ENCODE measurements around the gene CBARP.

Gene CBARP

GRCh38 chr19:1225440-1226226, 12.2 kb downstream of the CBARP start:
- peaks cover 6 to 56% of the 10 kb centered on the region in 2 donors for H3K36me3 ChIP-seq (ENCODE audit: control insufficient read depth in 1 of 2, insufficient read depth in 2 of 2, low read length in 2 of 2)
- no peaks in the 10 kb centered on the region for H3K9me3 ChIP-seq (ENCODE audit: control insufficient read depth in 1 of 2, low read length in 2 of 2)
- H3K27me3 ChIP-seq (ENCODE audit: low read depth, low read length) = no peaks in the 10 kb centered on the region
- no peak overlapping the region for H3K4me3 ChIP-seq (ENCODE audit: low read depth in 1 of 2, low read length in 2 of 2)
- H3K27ac ChIP-seq (ENCODE audit: low read length) = no peak overlapping the region
- peaks cover 0 to 20% of the 10 kb centered on the region in 2 donors for H3K4me1 ChIP-seq (ENCODE audit: control insufficient read depth in 1 of 2, insufficient read depth in 2 of 2, low read length in 2 of 2)

DNA sequence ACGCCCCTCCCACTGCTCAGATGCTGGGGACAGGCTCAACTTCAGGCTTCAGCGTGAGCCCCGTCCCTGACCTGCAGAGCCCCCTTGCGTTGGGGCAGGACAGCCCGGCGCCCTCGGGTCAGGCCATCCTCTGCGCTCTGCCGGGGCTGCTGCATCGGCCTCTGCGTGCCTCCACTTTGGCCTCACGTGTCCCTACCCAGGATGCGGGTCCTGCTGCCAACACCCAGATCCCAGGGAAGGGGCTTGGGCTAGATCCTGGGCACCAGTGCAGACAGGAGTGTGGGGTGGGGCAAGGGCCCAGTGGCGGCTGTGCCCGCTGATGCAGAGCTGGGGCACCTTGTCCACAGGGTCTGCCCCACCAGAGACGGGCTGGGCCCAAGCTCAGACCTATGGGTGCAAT, 13.0 kb downstream of the CBARP start:
- no peak overlapping the region for H3K27ac ChIP-seq (ENCODE audit: low read length)
- no peaks in the 10 kb centered on the region for H3K27me3 ChIP-seq (ENCODE audit: low read depth, low read length)
- H3K4me1 ChIP-seq (ENCODE audit: control insufficient read depth in 1 of 2, insufficient read depth in 2 of 2, low read length in 2 of 2) = peaks cover 0 to 20% of the 10 kb centered on the region in 2 donors
- no peaks in the 10 kb centered on the region for H3K9me3 ChIP-seq (ENCODE audit: control insufficient read depth in 1 of 2, low read length in 2 of 2)
- peaks cover 6 to 60% of the 10 kb centered on the region in 2 donors for H3K36me3 ChIP-seq (ENCODE audit: control insufficient read depth in 1 of 2, insufficient read depth in 2 of 2, low read length in 2 of 2)
- no peak overlapping the region for H3K4me3 ChIP-seq (ENCODE audit: low read depth in 1 of 2, low read length in 2 of 2)

DNA sequence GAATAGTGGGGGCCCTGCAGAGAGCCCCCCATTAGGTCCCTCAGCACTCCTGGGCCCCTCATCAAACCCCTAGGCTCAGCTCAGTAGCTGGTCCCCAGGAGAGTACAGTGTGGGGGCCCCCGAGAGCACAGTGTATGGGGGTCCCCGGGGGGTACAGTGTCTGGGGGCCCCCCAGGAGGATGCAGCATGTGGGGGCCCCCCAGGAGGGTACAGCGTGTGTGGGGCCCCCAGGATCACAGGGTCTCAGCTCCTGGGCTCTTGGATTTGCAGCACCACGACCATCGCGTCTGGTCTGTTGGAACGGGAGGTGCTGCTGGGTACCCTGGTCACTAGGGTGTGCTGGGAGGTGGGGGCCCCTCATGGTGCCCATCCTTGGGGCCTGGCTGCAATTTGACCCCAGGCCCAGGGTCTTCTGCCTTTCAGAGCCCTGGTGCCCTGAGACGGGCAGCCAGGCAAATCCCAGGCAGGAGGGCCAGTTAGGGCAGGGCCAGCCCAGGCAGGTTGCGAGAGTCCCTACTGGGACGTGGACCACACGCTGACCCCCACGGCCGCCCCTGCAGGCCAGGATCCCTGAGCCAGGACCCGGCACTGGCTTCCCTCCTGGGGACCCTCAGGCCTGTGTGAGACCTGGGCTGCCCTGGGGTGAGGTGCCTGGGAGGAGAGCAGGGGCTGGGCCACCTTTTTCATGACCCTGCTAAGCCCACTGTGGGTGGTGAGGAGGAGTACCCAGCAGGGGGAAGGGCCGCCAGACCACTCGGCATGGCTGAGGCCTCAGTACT, 13.6 kb downstream of the CBARP start:
- no peak overlapping the region for H3K27ac ChIP-seq (ENCODE audit: low read length)
- H3K36me3 ChIP-seq (ENCODE audit: control insufficient read depth in 1 of 2, insufficient read depth in 2 of 2, low read length in 2 of 2) = peaks cover 6 to 60% of the 10 kb centered on the region in 2 donors
- H3K27me3 ChIP-seq (ENCODE audit: low read depth, low read length) = no peaks in the 10 kb centered on the region
- H3K4me3 ChIP-seq (ENCODE audit: low read depth in 1 of 2, low read length in 2 of 2) = no peak overlapping the region
- no peaks in the 10 kb centered on the region for H3K9me3 ChIP-seq (ENCODE audit: control insufficient read depth in 1 of 2, low read length in 2 of 2)
- H3K4me1 ChIP-seq (ENCODE audit: control insufficient read depth in 1 of 2, insufficient read depth in 2 of 2, low read length in 2 of 2) = peaks cover 0 to 21% of the 10 kb centered on the region in 2 donors

GRCh38 chr19:1223018-1223855, 14.6 kb downstream of the CBARP start:
- Histone ChIP-seq H3K4me1 (ENCODE audit: control insufficient read depth in 1 of 2, insufficient read depth in 2 of 2, low read length in 2 of 2) (peaks cover 0 to 30% of the 10 kb centered on the region in 2 donors), H3K36me3 (ENCODE audit: control insufficient read depth in 1 of 2, insufficient read depth in 2 of 2, low read length in 2 of 2) (peaks cover 6 to 58% of the 10 kb centered on the region in 2 donors), H3K27ac (ENCODE audit: low read length) (no peak overlapping the region), H3K4me3 (ENCODE audit: low read depth in 1 of 2, low read length in 2 of 2) (no peak overlapping the region), H3K27me3 (ENCODE audit: low read depth, low read length) (no peaks in the 10 kb centered on the region), H3K9me3 (ENCODE audit: control insufficient read depth in 1 of 2, low read length in 2 of 2) (no peaks in the 10 kb centered on the region)

- Histone ChIP-seq H3K4me3 (ENCODE audit: low read depth in 1 of 2, low read length in 2 of 2) (no peak overlapping the region), H3K27me3 (ENCODE audit: low read depth, low read length) (no peaks in the 10 kb centered on the region), H3K27ac (ENCODE audit: low read length) (no peak overlapping the region), H3K9me3 (ENCODE audit: control insufficient read depth in 1 of 2, low read length in 2 of 2) (no peaks in the 10 kb centered on the region), H3K36me3 (ENCODE audit: control insufficient read depth in 1 of 2, insufficient read depth in 2 of 2, low read length in 2 of 2) (peaks cover 6 to 49% of the 10 kb centered on the region in 2 donors), H3K4me1 (ENCODE audit: control insufficient read depth in 1 of 2, insufficient read depth in 2 of 2, low read length in 2 of 2) (peaks cover 0 to 38% of the 10 kb centered on the region in 2 donors)
These were observed 15.4 kb downstream of the CBARP start for GRCh38 chr19:1222394-1222793.

- Histone ChIP-seq H3K27ac (ENCODE audit: low read length) (no peak overlapping the region), H3K9me3 (ENCODE audit: control insufficient read depth in 1 of 2, low read length in 2 of 2) (no peaks in the 10 kb centered on the region), H3K4me1 (ENCODE audit: control insufficient read depth in 1 of 2, insufficient read depth in 2 of 2, low read length in 2 of 2) (peaks cover 0 to 40% of the 10 kb centered on the region in 2 donors), H3K27me3 (ENCODE audit: low read depth, low read length) (no peaks in the 10 kb centered on the region), H3K36me3 (ENCODE audit: control insufficient read depth in 1 of 2, insufficient read depth in 2 of 2, low read length in 2 of 2) (peaks cover 6 to 44% of the 10 kb centered on the region in 2 donors), H3K4me3 (ENCODE audit: low read depth in 1 of 2, low read length in 2 of 2) (no peak overlapping the region)
These were observed 15.9 kb downstream of the CBARP start for GRCh38 chr19:1221904-1222255.

DNA sequence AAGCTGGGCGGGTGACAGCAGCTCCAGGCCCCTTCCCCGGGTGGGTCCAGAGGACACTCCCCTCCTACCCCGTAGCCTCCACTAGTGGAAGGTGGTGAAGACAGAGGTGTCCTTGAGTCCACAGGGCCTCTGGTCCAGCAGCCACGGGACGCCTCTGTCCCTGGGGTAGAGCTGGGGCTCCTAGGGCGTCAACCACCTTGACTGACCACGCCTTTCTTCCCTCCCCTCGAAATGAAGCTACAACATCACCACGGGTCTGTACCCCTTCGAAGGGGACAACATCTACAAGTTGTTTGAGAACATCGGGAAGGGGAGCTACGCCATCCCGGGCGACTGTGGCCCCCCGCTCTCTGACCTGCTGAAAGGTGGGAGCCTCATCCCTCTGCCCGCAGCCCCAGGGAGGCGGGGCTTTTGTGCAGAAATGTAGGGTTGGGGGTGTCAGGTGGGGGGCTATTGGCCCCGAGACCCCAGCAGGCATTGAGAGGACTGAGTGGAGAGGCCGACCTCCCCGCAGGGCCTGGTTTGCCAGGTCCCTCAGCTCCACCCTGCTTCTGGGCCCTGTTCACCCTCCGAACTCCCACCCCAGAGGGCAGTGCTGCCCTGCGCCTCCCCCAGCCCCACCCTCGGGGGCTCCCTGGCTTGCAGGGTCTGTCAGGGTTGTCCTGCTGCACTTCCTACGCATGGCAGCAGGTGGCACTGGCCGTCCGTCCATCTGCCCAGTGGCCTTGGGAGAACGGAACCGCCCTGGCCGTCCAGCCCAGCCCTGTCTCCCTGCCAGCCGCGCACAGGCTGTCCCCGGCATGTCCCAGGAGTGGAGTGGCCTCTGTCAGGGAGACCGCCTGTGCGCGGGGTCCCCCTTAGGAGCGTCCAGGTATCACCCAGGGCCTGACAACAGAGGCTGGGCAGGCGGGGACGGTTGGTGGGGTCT, 16.6 kb downstream of the CBARP start:
- Histone ChIP-seq H3K27me3 (ENCODE audit: low read depth, low read length) (no peaks in the 10 kb centered on the region), H3K27ac (ENCODE audit: low read length) (no peak overlapping the region), H3K36me3 (ENCODE audit: control insufficient read depth in 1 of 2, insufficient read depth in 2 of 2, low read length in 2 of 2) (peaks cover 6 to 38% of the 10 kb centered on the region in 2 donors), H3K4me1 (ENCODE audit: control insufficient read depth in 1 of 2, insufficient read depth in 2 of 2, low read length in 2 of 2) (peaks cover 0 to 40% of the 10 kb centered on the region in 2 donors), H3K9me3 (ENCODE audit: control insufficient read depth in 1 of 2, low read length in 2 of 2) (no peaks in the 10 kb centered on the region), H3K4me3 (ENCODE audit: low read depth in 1 of 2, low read length in 2 of 2) (no peak overlapping the region)

GRCh38 chr19:1220477-1220930, 17.3 kb downstream of the CBARP start:
- Histone ChIP-seq H3K9me3 (ENCODE audit: control insufficient read depth in 1 of 2, low read length in 2 of 2) (no peaks in the 10 kb centered on the region), H3K27ac (ENCODE audit: low read length) (no peak overlapping the region), H3K4me3 (ENCODE audit: low read depth in 1 of 2, low read length in 2 of 2) (no peak overlapping the region), H3K36me3 (ENCODE audit: control insufficient read depth in 1 of 2, insufficient read depth in 2 of 2, low read length in 2 of 2) (peaks cover 6 to 31% of the 10 kb centered on the region in 2 donors), H3K27me3 (ENCODE audit: low read depth, low read length) (no peaks in the 10 kb centered on the region), H3K4me1 (ENCODE audit: control insufficient read depth in 1 of 2, insufficient read depth in 2 of 2, low read length in 2 of 2) (peaks cover 0 to 48% of the 10 kb centered on the region in 2 donors)

DNA sequence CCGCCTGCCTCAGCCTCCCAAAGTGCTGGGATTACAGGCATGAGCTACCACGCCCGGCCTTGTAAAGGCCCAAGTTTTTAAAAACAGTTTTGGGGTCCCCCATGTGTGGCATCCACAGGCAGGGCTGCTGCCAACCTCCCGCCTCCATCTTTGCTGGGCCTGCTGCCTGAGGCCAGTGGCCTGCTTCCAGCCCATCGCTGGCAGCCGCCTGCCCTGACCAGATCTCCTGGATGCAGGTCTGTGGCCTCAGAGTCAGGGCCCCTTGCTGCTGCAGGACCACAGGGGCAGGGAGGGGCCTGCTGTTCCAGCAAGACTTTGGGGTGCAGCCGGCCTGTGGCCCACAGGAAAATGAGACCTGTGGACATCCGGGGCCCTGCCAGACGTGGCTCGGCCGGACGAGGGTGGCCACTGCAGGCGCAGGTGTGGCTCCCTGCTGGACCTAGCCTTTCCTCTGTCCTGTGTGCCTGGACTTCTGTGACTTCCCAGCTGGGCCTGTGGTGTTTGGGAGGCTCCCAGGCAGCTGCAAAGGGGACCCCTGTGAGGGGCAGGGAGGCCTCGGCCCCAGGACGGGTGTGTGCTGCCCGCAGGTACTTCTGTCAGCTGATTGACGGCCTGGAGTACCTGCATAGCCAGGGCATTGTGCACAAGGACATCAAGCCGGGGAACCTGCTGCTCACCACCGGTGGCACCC, 17.9 kb downstream of the CBARP start:
- Histone ChIP-seq H3K27ac (ENCODE audit: low read length) (no peak overlapping the region), H3K27me3 (ENCODE audit: low read depth, low read length) (no peaks in the 10 kb centered on the region), H3K36me3 (ENCODE audit: control insufficient read depth in 1 of 2, insufficient read depth in 2 of 2, low read length in 2 of 2) (peaks cover 6 to 29% of the 10 kb centered on the region in 2 donors), H3K4me3 (ENCODE audit: low read depth in 1 of 2, low read length in 2 of 2) (no peak overlapping the region), H3K9me3 (ENCODE audit: control insufficient read depth in 1 of 2, low read length in 2 of 2) (no peaks in the 10 kb centered on the region), H3K4me1 (ENCODE audit: control insufficient read depth in 1 of 2, insufficient read depth in 2 of 2, low read length in 2 of 2) (peaks cover 3 to 53% of the 10 kb centered on the region in 2 donors)

Measured in muscle layer of duodenum (tissue), 2 donors.